ENCODE results near the gene ZNF804A. TPM values are rescaled to one million over a fixed set of nuclear protein-coding genes. Genes with fewer than 3 reads are reported as not detected.

ZNF804A gene
- total and polyA plus RNA-seq, 9 donors: 0.07 to 0.28 (median 0.18) TPM; not detected in 3

- no peak for DNase-seq
- no peaks in the 10 kb centered on the region for H3K9me3 ChIP-seq
- no peaks in the 10 kb centered on the region for H3K4me1 ChIP-seq (ENCODE audit: insufficient read depth)
- no peaks in the 10 kb centered on the region for H3K36me3 ChIP-seq
- no peak overlapping the region for H3K4me3 ChIP-seq
- intact Hi-C loops (cut with DNase I): no loop called here
- TF ChIP-seq, protein P1, sequence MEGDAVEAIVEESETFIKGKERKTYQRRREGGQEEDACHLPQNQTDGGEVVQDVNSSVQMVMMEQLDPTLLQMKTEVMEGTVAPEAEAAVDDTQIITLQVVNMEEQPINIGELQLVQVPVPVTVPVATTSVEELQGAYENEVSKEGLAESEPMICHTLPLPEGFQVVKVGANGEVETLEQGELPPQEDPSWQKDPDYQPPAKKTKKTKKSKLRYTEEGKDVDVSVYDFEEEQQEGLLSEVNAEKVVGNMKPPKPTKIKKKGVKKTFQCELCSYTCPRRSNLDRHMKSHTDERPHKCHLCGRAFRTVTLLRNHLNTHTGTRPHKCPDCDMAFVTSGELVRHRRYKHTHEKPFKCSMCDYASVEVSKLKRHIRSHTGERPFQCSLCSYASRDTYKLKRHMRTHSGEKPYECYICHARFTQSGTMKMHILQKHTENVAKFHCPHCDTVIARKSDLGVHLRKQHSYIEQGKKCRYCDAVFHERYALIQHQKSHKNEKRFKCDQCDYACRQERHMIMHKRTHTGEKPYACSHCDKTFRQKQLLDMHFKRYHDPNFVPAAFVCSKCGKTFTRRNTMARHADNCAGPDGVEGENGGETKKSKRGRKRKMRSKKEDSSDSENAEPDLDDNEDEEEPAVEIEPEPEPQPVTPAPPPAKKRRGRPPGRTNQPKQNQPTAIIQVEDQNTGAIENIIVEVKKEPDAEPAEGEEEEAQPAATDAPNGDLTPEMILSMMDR (IDR thresholded peaks at IDR 0.05): no peak
- TF ChIP-seq POLR2A (IDR thresholded peaks at IDR 0.05) (no peak), EP300 (IDR thresholded peaks at IDR 0.05) (no peak)
- no peaks in the 10 kb centered on the region for H3K27me3 ChIP-seq
- no peak overlapping the region for H3K27ac ChIP-seq
These were observed 292.0 kb downstream of the ZNF804A start for GRCh38 chr2:184890311-184890710.

DNA sequence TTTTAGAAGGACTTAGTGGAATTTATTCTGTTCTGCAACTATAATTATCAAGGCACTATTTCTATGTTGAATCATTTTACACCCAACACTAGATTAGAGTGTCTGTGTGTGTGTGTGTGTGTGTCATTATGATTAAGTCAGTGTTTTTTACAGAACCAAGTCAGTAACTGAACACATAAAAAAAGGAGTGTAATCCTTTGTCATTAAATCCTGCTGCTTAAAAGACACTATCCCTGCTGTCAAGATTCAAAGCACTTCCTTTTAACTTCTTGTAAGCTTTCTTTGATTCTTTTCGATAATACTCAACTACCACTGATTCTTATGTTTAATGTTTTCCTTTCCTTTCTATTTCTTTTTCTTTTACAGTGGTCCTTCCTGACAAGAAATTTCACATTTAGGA is 306.7 kb downstream of the ZNF804A start:
- H3K9me3 ChIP-seq: no peaks in the 10 kb centered on the region
- no peak for DNase-seq
- H3K4me1 ChIP-seq (ENCODE audit: insufficient read depth): no peaks in the 10 kb centered on the region
- no peaks in the 10 kb centered on the region for H3K27me3 ChIP-seq
- no peak overlapping the region for H3K4me3 ChIP-seq
- WGBS, 3 donors: 87 to 95% (median 90%) methylated on average over 1 of the region's 1 CpG
- TF ChIP-seq POLR2A (IDR thresholded peaks at IDR 0.05) (no peak), EP300 (IDR thresholded peaks at IDR 0.05) (no peak)
- TF ChIP-seq, protein P1 (IDR thresholded peaks at IDR 0.05): no peak
- no peaks in the 10 kb centered on the region for H3K36me3 ChIP-seq
- intact Hi-C loops (cut with DNase I): no loop called here
- H3K27ac ChIP-seq: no peak overlapping the region

DNA sequence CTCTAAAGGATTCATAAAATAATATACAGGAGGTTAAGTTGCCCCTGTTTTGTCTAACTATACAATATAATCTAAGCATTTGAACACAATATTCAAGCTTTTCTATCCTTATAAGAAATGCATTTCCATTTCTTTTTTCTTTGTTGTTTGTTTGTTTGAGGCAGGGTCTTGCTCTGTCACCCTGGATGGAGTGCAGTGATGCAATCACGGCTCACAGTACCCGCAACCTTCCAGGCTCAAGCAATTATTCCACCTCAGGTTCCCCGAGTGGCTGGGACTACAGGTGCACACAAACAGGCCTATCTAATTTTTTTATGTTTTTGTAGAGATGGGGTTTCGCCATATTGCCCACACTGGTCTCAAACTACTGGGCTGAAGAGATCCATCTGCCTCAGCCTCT is 307.8 kb downstream of the ZNF804A start:
- no peaks in the 10 kb centered on the region for H3K9me3 ChIP-seq
- no peak overlapping the region for H3K4me3 ChIP-seq
- H3K27ac ChIP-seq: no peak overlapping the region
- H3K4me1 ChIP-seq (ENCODE audit: insufficient read depth): no peaks in the 10 kb centered on the region
- no peaks in the 10 kb centered on the region for H3K27me3 ChIP-seq
- H3K36me3 ChIP-seq: no peaks in the 10 kb centered on the region
- WGBS, 3 donors: 95 to 96% (median 96%) methylated on average over 4 of the region's 4 CpGs
- intact Hi-C loops (cut with DNase I): no loop called here
- DNase-seq: no peak
- TF ChIP-seq EP300 (IDR thresholded peaks at IDR 0.05) (no peak), POLR2A (IDR thresholded peaks at IDR 0.05) (no peak)
- TF ChIP-seq, protein P1 (IDR thresholded peaks at IDR 0.05): no peak

DNA sequence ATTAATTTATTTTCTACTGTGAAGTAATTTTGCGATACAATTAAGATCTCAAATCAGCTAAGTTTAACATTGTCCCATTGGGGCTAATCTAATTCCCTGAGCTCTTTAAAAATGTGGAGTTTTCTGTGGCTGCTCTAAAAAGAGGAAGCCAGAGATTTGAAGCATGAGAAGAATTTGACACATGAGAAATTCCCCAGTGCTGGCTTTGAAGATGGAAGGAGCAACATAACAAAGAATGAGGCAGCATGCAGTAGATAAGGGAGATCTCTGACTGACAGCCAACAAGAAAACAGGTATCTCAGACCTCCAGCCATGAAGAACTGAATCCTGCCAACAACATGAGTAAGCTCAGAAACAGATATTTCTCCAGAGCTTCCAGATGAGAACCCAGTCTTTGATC is 308.4 kb downstream of the ZNF804A start:
- H3K27me3 ChIP-seq: no peaks in the 10 kb centered on the region
- 71 to 93% (median 82%) methylated on average over 1 of the region's 1 CpG for WGBS, 3 donors
- no peaks in the 10 kb centered on the region for H3K9me3 ChIP-seq
- no peak for DNase-seq
- intact Hi-C loops (cut with DNase I): no loop called here
- TF ChIP-seq, protein P1 (IDR thresholded peaks at IDR 0.05): no peak
- TF ChIP-seq EP300 (IDR thresholded peaks at IDR 0.05): no peak
- no peak for TF ChIP-seq POLR2A (IDR thresholded peaks at IDR 0.05)
- no peak overlapping the region for H3K4me3 ChIP-seq
- no peaks in the 10 kb centered on the region for H3K4me1 ChIP-seq (ENCODE audit: insufficient read depth)
- no peak overlapping the region for H3K27ac ChIP-seq
- no peaks in the 10 kb centered on the region for H3K36me3 ChIP-seq

DNA sequence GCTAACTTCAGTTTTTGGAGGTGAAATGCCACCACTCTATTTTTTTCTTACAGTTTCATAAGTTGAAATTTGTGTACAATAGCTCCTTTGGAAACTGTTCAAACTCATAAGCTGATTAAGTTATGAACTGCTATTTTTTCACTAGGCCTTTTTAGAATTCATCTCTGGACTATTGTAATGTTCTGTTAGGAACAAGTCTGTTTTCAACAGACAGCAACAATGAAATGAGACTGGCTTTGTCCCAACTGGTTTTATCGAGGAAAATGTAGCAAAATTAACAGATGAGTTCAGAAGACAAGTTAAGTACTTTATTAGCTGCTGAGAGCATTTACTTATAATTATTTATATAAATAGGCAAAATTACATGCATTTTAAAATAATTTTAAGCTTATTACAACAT is 310.6 kb downstream of the ZNF804A start:
- DNase-seq: no peak
- TF ChIP-seq, protein P1 (IDR thresholded peaks at IDR 0.05): no peak
- TF ChIP-seq EP300 (IDR thresholded peaks at IDR 0.05) (no peak), POLR2A (IDR thresholded peaks at IDR 0.05) (no peak)
- Histone ChIP-seq H3K4me1 (ENCODE audit: insufficient read depth) (no peaks in the 10 kb centered on the region), H3K27ac (no peak overlapping the region), H3K4me3 (no peak overlapping the region), H3K9me3 (no peaks in the 10 kb centered on the region), H3K27me3 (no peaks in the 10 kb centered on the region), H3K36me3 (no peaks in the 10 kb centered on the region)
- intact Hi-C loops (cut with DNase I): no loop called here
- 11 to 15% (median 12%) methylated on average over 1 of the region's 1 CpG for WGBS, 3 donors
